HG02840 (cell line): ENCODE measurements around the gene FADS2.

Source experiments
- ATAC-seq: cut with Tn5 transposase; IDR thresholded peaks from one replicate; pipeline ENCODE4 v1.9.1; 2021; ENCODE audit warnings: mild to moderate bottlenecking, moderate library complexity, moderate number of reproducible peaks; ENCODE audit not compliant: unreplicated experiment, low FRiP score

Gene FADS2

GRCh38 chr11:61914471-61915171, 86.5 kb downstream of the FADS2 start:
- ATAC-seq, result no peak

GRCh38 chr11:61916737-61917333, 88.7 kb downstream of the FADS2 start:
- no peak for ATAC-seq
